Endothelial cell of umbilical vein (primary cell): ENCODE data around the gene TYRO3. TPM values are rescaled to one million over a fixed set of nuclear protein-coding genes. Genes with fewer than 3 reads are reported as not detected.

Experiments
- BruUV-seq: library from RNA; stranded (reverse); fragments of 400-500 nt; replicated peaks from 2 replicates; lab custom pipeline; 2021; lab: Mats Ljungman, UMichigan
- CTCF ChIA-PET: fragments of 300-600, 350-600 bp; sonication (Branson Sonifier 250); formaldehyde crosslinking; loops from one replicate; lab custom pipeline; 2021; ENCODE audit warnings: antibody characterized with exemption, inconsistent platforms; lab: Charles Lee
- POLR2A ChIA-PET: fragments of 300-600, 350-600 bp; sonication (Branson Sonifier 250); formaldehyde crosslinking; loops from one replicate; lab custom pipeline; 2021; ENCODE audit warnings: antibody characterized with exemption, inconsistent platforms; lab: Charles Lee
- DNase-seq: peaks from one replicate; pipeline ENCODE4 v3.0.0-alpha.2; 2011; ENCODE audit warnings: low read depth, low spot score
- FAIRE-seq: peaks from 2 replicates; lab custom pipeline; 2011; peaks lifted over from hg19 to GRCh38; lab: Jason Lieb, UNC
- H2AFZ ChIP-seq: 2 replicates; pipeline ENCODE4 v1.6.0; 2012; ENCODE audit warnings: low read depth, low read length, control low read depth, inconsistent platforms
- H3K27ac ChIP-seq: 2 replicates; pipeline ENCODE4 v1.5.1; 2011; ENCODE audit warnings: low read depth, mild to moderate bottlenecking, control low read depth, low read length, moderate library complexity; ENCODE audit not compliant: insufficient read depth
- H3K27me3 ChIP-seq, 2 experiments: 2 replicates each; pipeline versions ENCODE4 v1.6.0 to v1.6.1; 2011; ENCODE audit warnings: low read length in 2 of 2, mixed read lengths in 1 of 2; ENCODE audit not compliant: control insufficient read depth in 2 of 2, insufficient read depth in 2 of 2
- H3K36me3 ChIP-seq, 2 experiments: 2 replicates in 1 of 2; 3 replicates in 1 of 2; pipeline ENCODE4 v1.5.1; 2011; ENCODE audit warnings: low read length in 2 of 2, mild to moderate bottlenecking in 1 of 2, moderate library complexity in 1 of 2; ENCODE audit not compliant: control insufficient read depth in 2 of 2, insufficient read depth in 2 of 2; ENCODE audit errors: extremely low read depth in 1 of 2
- H3K4me1 ChIP-seq: 3 replicates; pipeline ENCODE4 v1.5.1; 2011; ENCODE audit warnings: mild to moderate bottlenecking, low read length; ENCODE audit not compliant: control insufficient read depth, insufficient read depth; ENCODE audit errors: extremely low read depth
- H3K4me2 ChIP-seq: 2 replicates; pipeline ENCODE4 v1.6.1; 2011; ENCODE audit warnings: low read length, control low read depth, mixed read lengths; ENCODE audit not compliant: insufficient read depth
- H3K4me3 ChIP-seq, 3 experiments: fragments of 200-600 bp in 1 of 3; sonication (generic), shearing (Covaris generic) in 1 of 3; replicated peaks in 1 of 3; 2 replicates each; pipeline ENCODE4 v1.5.1; 2011 to 2016; ENCODE audit warnings: control low read depth in 3 of 3, low read length in 3 of 3, mild to moderate bottlenecking in 2 of 3, inconsistent platforms in 1 of 3, low read depth in 1 of 3, moderate library complexity in 1 of 3; ENCODE audit not compliant: insufficient read depth in 1 of 3
- H3K79me2 ChIP-seq: 2 replicates; pipeline ENCODE4 v1.6.0; 2012; ENCODE audit warnings: low read length, inconsistent platforms; ENCODE audit not compliant: control insufficient read depth, insufficient read depth
- H3K9ac ChIP-seq: replicated peaks from 2 replicates; pipeline ENCODE3; 2011; ENCODE audit warnings: low read length, control low read depth; ENCODE audit not compliant: insufficient read depth; ENCODE audit errors: extremely low read depth
- H3K9me1 ChIP-seq: replicated peaks from 3 replicates; pipeline ENCODE4 v1.6.0; 2011; ENCODE audit warnings: mild to moderate bottlenecking, low read length; ENCODE audit not compliant: control insufficient read depth, insufficient read depth; ENCODE audit errors: extremely low read depth
- H3K9me3 ChIP-seq: replicated peaks from 2 replicates; pipeline ENCODE4 v1.5.1; 2012; ENCODE audit warnings: low read length, inconsistent platforms; ENCODE audit not compliant: control insufficient read depth, insufficient read depth
- H4K20me1 ChIP-seq: replicated peaks from 2 replicates; pipeline ENCODE3; 2011; ENCODE audit warnings: mild to moderate bottlenecking, low read length; ENCODE audit not compliant: control insufficient read depth, insufficient read depth; ENCODE audit errors: extremely low read depth
- CTCF ChIP-seq, 2 donors: IDR thresholded peaks; 1 replicate in 1 of 2; 2 replicates in 1 of 2; pipeline ENCODE4 v1.5.1; 2011; ENCODE audit warnings: low read length in 2 of 2, mild to moderate bottlenecking in 2 of 2, moderate library complexity in 2 of 2, control low read depth in 1 of 2, inconsistent platforms in 1 of 2, low read depth in 1 of 2; ENCODE audit not compliant: insufficient read depth in 1 of 2; ENCODE audit errors: extremely low read depth in 1 of 2
- FOS ChIP-seq: IDR thresholded peaks from 2 replicates; pipeline ENCODE4 v1.6.1; 2011; ENCODE audit warnings: mild to moderate bottlenecking, low read length, moderate library complexity, borderline replicate concordance; ENCODE audit not compliant: insufficient read depth
- MYC ChIP-seq: IDR thresholded peaks from one replicate; pipeline ENCODE4 v1.6.1; 2011; ENCODE audit warnings: mild to moderate bottlenecking, low read depth, low read length
- POLR2A ChIP-seq: IDR thresholded peaks from 2 replicates; pipeline ENCODE4 v1.6.1; 2012; ENCODE audit warnings: low read depth, mild to moderate bottlenecking, control low read depth, low read length
- POLR2AphosphoS5 ChIP-seq: IDR thresholded peaks from 2 replicates; pipeline ENCODE4 v1.6.1; 2012; ENCODE audit warnings: low read depth, mild to moderate bottlenecking, control low read depth, low read length, moderate library complexity; ENCODE audit not compliant: insufficient read depth
- dilution Hi-C: fragments of 300-500 bp; cut with MboI; formaldehyde crosslinking; loops from one replicate; pipeline ENCODE4 v1.15.0; 2019; ENCODE audit warnings: low sequenced_read_pairs; ENCODE audit not compliant: extremely low pct_ligation_motif_present
- intact Hi-C: fragments of 100-400 bp; cut with micrococcal nuclease; formaldehyde crosslinking; loops from one replicate; pipeline ENCODE4 v1.10.0; 2022
- polyA plus RNA-seq, 4 experiments: library from polyadenylated mRNA; depleted of rRNA in 3 of 4; stranded (reverse) in 3 of 4; unstranded in 1 of 4; fragments of >200 nt; gene quantifications; 2 replicates each; pipeline versions ENCODE4 v1.2.1 to v1.2.3, GENCODE V29; 2011 to 2012; ENCODE audit warnings: missing spikeins in 1 of 4
- total RNA-seq: library from RNA; stranded (reverse); gene quantifications from 2 replicates; pipeline ENCODE4 v1.2.3, GENCODE V29; 2021

TYRO3 gene
- total and polyA plus RNA-seq, 2 donors (not counting 3 experiments of a cell fraction or from before 2014, with no cell fraction given), result 14.1 to 14.5 TPM

- TF ChIP-seq MYC (no peak), POLR2A (no peak), FOS (no peak)
- no peak overlapping the region for H3K27ac ChIP-seq
- H3K9me1 ChIP-seq, result no peaks in the 10 kb centered on the region
- FAIRE-seq (no peak), DNase-seq (no peak)
- H2AFZ ChIP-seq, result no peak overlapping the region
- H3K79me2 ChIP-seq, result no peaks in the 10 kb centered on the region
- H3K4me1 ChIP-seq, result peaks cover 7% of the 10 kb centered on the region
- no peaks in the 10 kb centered on the region for H3K9me3 ChIP-seq
- no peak overlapping the region for H3K9ac ChIP-seq
- ChIA-PET POLR2A (interaction anchor here (0.7 kb wide), 1 partner anchor 59 kb away, joined by 4 read pairs; the partner anchor contains the start of gene RPAP1), CTCF (interaction anchor here (0.6 to 2.6 kb wide), 61 partner anchors 9 to 481 kb away, joined by 3 to 40 read pairs (median 5); partner anchors contain the start of genes MAPKBP1, MGA and RPAP1)
- no peak overlapping the region for H3K4me3 ChIP-seq
- no TSS peak for BruUV-seq
- intact Hi-C loops (loop anchor here (1.0 to 10.0 kb wide), 2 partner anchors 91 to 208 kb away; no protein-coding TSS in a partner anchor), dilution Hi-C loops (no loop called here)
- no peaks in the 10 kb centered on the region for H4K20me1 ChIP-seq
- H3K36me3 ChIP-seq, result no peaks in the 10 kb centered on the region
- peaks cover 3 to 9% of the 10 kb centered on the region in 2 experiments for H3K27me3 ChIP-seq
- H3K4me2 ChIP-seq, result peak overlapping the region; percentile 84
These were observed 44.5 kb downstream of the TYRO3 start for GRCh38 chr15:41603411-41603935.

- Histone ChIP-seq H4K20me1 (no peaks in the 10 kb centered on the region), H3K4me1 (peaks cover 7% of the 10 kb centered on the region), H3K27me3 (peaks cover 3 to 8% of the 10 kb centered on the region in 2 experiments), H3K4me3 (peak overlapping the region in 1 of 3 experiments; percentile 15), H3K79me2 (no peaks in the 10 kb centered on the region), H2AFZ (peak overlapping the region; percentile 62), H3K9me1 (no peaks in the 10 kb centered on the region), H3K9me3 (no peaks in the 10 kb centered on the region), H3K9ac (no peak overlapping the region), H3K4me2 (peak overlapping the region; percentile 84), H3K36me3 (no peaks in the 10 kb centered on the region), H3K27ac (no peak overlapping the region)
- dilution Hi-C loops, result no loop called here
- intact Hi-C loops, result loop anchor here (1.0 to 10.0 kb wide), 4 partner anchors 91 to 207 kb away; partner anchors contain the start of gene MAPKBP1
- peak; percentile 74 for DNase-seq
- TF ChIP-seq CTCF (IDR thresholded peaks at IDR 0.05; ENCODE audit: extremely low read depth in 1 of 2, insufficient read depth in 1 of 2, low read depth in 1 of 2, low read length in 2 of 2), result peak; percentile 76 to 80
- TF ChIP-seq POLR2AphosphoS5, result no peak
- POLR2A ChIA-PET, result interaction anchor here (0.7 kb wide), 1 partner anchor 60 kb away, joined by 4 read pairs; the partner anchor contains the start of gene RPAP1
- CTCF ChIA-PET, result interaction anchor here (0.6 to 2.6 kb wide), 62 partner anchors 10 to 480 kb away, joined by 3 to 40 read pairs (median 4); partner anchors contain the start of genes MAPKBP1, MGA and RPAP1
- no TSS peak for BruUV-seq
- FAIRE-seq, result peak; percentile 70
These were observed 45.2 kb downstream of the TYRO3 start for GRCh38 chr15:41603941-41604911.
